Fibroblast of lung (primary cell): ENCODE measurements around the gene COL4A5. TPM values are rescaled to one million over a fixed set of nuclear protein-coding genes. Genes with fewer than 3 reads are reported as not detected.
"Not testable (repeated sequence)": the region's sequence is repeated elsewhere in the genome, so short reads cannot be mapped to it uniquely, and the experiment has no call there.

Experiments used
- DNase-seq, 2 donors: peaks; one replicate each; pipeline versions ENCODE4 v3.0.0 to v3.0.0-alpha.2; 2010; ENCODE audit warnings: low read depth in 2 of 2
- H2AFZ ChIP-seq: 2 replicates; pipeline ENCODE4 v1.5.1; 2012; ENCODE audit warnings: low read length, control low read depth, inconsistent platforms
- H3K27ac ChIP-seq: 2 replicates; pipeline ENCODE4 v1.5.1; 2011; ENCODE audit warnings: low read length, control low read depth; ENCODE audit not compliant: insufficient read depth
- H3K27me3 ChIP-seq: 2 replicates; pipeline ENCODE4 v1.5.1; 2011; ENCODE audit warnings: mild to moderate bottlenecking, low read length; ENCODE audit not compliant: control insufficient read depth, insufficient read depth
- H3K36me3 ChIP-seq: 2 replicates; pipeline ENCODE4 v1.5.1; 2011; ENCODE audit warnings: low read length; ENCODE audit not compliant: control insufficient read depth, insufficient read depth
- H3K4me1 ChIP-seq: 2 replicates; pipeline ENCODE4 v1.5.1; 2011; ENCODE audit warnings: low read length; ENCODE audit not compliant: control insufficient read depth, insufficient read depth; ENCODE audit errors: extremely low read depth
- H3K4me2 ChIP-seq: 2 replicates; pipeline ENCODE4 v1.5.1; 2011; ENCODE audit warnings: low read length, control low read depth; ENCODE audit not compliant: insufficient read depth; ENCODE audit errors: extremely low read depth
- H3K4me3 ChIP-seq, 4 experiments: fragments of 200-600 bp in 1 of 4; sonication (generic) in 1 of 4; replicated peaks in 1 of 4; 2 replicates each; pipeline ENCODE4 v1.5.1; 2011 to 2016; ENCODE audit warnings: low read length in 4 of 4, low read depth in 3 of 4, mild to moderate bottlenecking in 3 of 4, control low read depth in 2 of 4, inconsistent platforms in 1 of 4, mixed read lengths in 1 of 4; ENCODE audit not compliant: insufficient read depth in 1 of 4; ENCODE audit errors: control extremely low read depth in 1 of 4
- H3K79me2 ChIP-seq: 2 replicates; pipeline ENCODE4 v1.5.1; 2012; ENCODE audit warnings: mild to moderate bottlenecking, low read length, inconsistent platforms; ENCODE audit not compliant: control insufficient read depth, insufficient read depth
- H3K9ac ChIP-seq: 2 replicates; pipeline ENCODE4 v1.5.1; 2011; ENCODE audit warnings: mild to moderate bottlenecking, low read length, control low read depth; ENCODE audit not compliant: insufficient read depth
- H3K9me3 ChIP-seq: 2 replicates; pipeline ENCODE4 v1.5.1; 2012; ENCODE audit warnings: low read depth, low read length; ENCODE audit not compliant: control insufficient read depth, insufficient read depth
- H4K20me1 ChIP-seq: 2 replicates; pipeline ENCODE4 v1.5.1; 2011; ENCODE audit warnings: low read length; ENCODE audit not compliant: control insufficient read depth, insufficient read depth; ENCODE audit errors: extremely low read depth
- EZH2 ChIP-seq: IDR thresholded peaks from 2 replicates; pipeline ENCODE4 v1.5.1; 2012; ENCODE audit warnings: low read length, control low read depth, mild to moderate bottlenecking; ENCODE audit errors: missing control alignments
- polyA minus RNA-seq: library from RNA; depleted of rRNA, polyadenylated mRNA; stranded (reverse); fragments of >200 nt; gene quantifications from 2 replicates; pipeline ENCODE4 v1.2.3, GENCODE V29; 2011; ENCODE audit warnings: low replicate concordance
- polyA plus RNA-seq, 2 donors: library from polyadenylated mRNA; depleted of rRNA in 1 of 2; stranded (reverse) in 1 of 2; unstranded in 1 of 2; fragments of >200 nt; gene quantifications; 2 replicates each; pipeline ENCODE4 v1.2.1, GENCODE V29; 2011 to 2012; ENCODE audit warnings: missing spikeins in 1 of 2
- total RNA-seq: library from RNA; depleted of rRNA; stranded (reverse); fragments of >200 nt; gene quantifications from 2 replicates; pipeline ENCODE4 v1.2.1, GENCODE V29; 2014
- TF ChIP-seq, protein P1 (sequence below), 2 donors: IDR thresholded peaks in 1 of 2; conservative IDR thresholded peaks in 1 of 2; 1 replicate in 1 of 2; 2 replicates in 1 of 2; pipeline ENCODE4 v1.5.1; 2011 to 2012; ENCODE audit warnings: low read length in 2 of 2, control low read depth in 1 of 2, inconsistent platforms in 1 of 2, low read depth in 1 of 2, mild to moderate bottlenecking in 1 of 2

COL4A5 gene
- total RNA-seq (54.7 and 55.7 TPM in 2 replicates), polyA plus RNA-seq (4.9 and 16.3 TPM in 2 replicates), polyA minus RNA-seq (2.1 and 45.3 TPM in 2 replicates)
- 2.4 and 9.2 TPM in 2 replicates for polyA plus RNA-seq (2012)

DNA sequence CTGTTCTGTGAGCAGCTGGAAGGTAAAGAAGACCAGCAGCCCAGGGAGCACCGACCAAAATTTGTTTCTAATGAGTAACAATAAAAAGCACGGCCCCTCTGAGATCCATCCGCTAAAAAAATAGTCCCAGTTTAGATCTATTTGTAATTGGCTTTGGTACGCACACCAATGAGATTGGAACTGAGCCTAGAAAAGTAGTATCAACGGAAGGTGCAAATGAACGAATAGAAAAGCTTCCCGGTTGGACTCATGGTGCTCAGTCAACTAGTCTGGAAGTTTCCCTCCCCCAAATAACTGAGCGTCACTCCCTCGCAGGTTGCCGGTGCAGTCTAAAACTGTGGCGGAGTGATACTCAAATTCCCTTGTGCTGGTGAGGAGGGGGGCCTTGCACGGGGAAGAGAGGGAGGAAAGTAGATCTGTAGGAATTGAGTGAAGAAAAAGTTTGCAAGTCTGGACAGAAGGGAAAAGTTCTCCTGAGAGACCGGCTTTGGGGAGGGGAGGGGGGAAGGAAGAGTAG is at the start of gene COL4A5:
TSS of gene COL4A5 (plus strand) at position 413 of the 517 bp plus-strand sequence. CDS start 288 bp downstream, outside the sequence.
- H3K9ac ChIP-seq, result no peak within 1 kb of the TSS
- no peaks in the 10 kb centered on the region for H3K79me2 ChIP-seq
- no peaks in the 10 kb centered on the region for H3K4me1 ChIP-seq
- no peaks in the 10 kb centered on the region for H3K36me3 ChIP-seq
- peak within 1 kb of the TSS; percentile 43 for H3K27ac ChIP-seq
- TF ChIP-seq, protein P1, sequence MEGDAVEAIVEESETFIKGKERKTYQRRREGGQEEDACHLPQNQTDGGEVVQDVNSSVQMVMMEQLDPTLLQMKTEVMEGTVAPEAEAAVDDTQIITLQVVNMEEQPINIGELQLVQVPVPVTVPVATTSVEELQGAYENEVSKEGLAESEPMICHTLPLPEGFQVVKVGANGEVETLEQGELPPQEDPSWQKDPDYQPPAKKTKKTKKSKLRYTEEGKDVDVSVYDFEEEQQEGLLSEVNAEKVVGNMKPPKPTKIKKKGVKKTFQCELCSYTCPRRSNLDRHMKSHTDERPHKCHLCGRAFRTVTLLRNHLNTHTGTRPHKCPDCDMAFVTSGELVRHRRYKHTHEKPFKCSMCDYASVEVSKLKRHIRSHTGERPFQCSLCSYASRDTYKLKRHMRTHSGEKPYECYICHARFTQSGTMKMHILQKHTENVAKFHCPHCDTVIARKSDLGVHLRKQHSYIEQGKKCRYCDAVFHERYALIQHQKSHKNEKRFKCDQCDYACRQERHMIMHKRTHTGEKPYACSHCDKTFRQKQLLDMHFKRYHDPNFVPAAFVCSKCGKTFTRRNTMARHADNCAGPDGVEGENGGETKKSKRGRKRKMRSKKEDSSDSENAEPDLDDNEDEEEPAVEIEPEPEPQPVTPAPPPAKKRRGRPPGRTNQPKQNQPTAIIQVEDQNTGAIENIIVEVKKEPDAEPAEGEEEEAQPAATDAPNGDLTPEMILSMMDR (conservative IDR thresholded peaks at IDR 0.05 in 1 of 2, IDR thresholded peaks at IDR 0.05 in 1 of 2; ENCODE audit: low read depth in 1 of 2, low read length in 2 of 2), result no peak
- TF ChIP-seq EZH2, result no peak
- H3K4me3 ChIP-seq, result peak within 1 kb of the TSS; percentile 54 to 93 (median 66)
- H3K4me2 ChIP-seq, result peak within 1 kb of the TSS; percentile 85
- no peaks in the 10 kb centered on the region for H3K27me3 ChIP-seq
- no peaks in the 10 kb centered on the region for H4K20me1 ChIP-seq
- no peaks in the 10 kb centered on the region for H3K9me3 ChIP-seq
- peak; percentile 92 to 94 for DNase-seq
- peak within 1 kb of the TSS; percentile 64 for H2AFZ ChIP-seq

DNA sequence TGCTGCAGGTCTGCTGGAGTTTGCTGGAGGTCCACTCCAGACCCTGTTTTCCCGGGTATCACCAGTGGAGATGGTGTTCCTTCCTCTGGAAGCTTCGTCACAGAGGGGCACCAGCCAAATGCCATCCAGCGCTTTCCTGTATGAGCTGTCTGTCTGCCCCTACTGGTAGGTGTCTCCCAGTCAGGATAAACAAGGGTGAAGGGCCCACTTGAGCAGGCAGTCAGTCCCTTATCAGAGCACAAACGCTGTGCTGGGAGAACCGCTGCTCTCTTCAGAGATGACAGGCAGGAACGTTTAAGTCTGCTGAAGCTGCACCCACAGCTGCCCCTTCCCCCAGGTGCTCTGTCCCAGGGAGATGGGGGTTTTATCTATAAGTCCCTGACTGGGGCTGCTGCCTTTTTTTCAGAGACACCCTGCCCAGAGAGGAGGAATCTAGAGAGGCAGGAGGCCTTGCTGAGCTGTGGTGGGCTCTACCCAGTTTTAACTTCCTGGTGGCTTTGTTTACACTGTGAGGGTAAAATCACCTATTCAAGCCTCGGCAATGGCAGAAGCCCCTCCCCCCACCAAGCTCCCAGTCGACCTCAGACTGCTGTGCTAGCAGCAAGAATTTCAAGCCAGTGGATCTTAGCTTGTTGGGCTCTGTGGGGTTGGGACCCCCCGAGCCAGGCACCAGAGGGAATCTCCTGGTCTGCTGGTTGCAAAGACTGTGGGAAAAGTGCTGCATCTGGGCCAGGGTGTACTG is 48.5 kb upstream of the COL4A5 start:
- not testable (repeated sequence) for H3K27ac ChIP-seq, H3K4me1 ChIP-seq, H3K9me3 ChIP-seq, H3K4me3 ChIP-seq, H3K27me3 ChIP-seq, H3K79me2 ChIP-seq, H4K20me1 ChIP-seq, H3K36me3 ChIP-seq, H3K9ac ChIP-seq, H3K4me2 ChIP-seq, H2AFZ ChIP-seq, DNase-seq

DNA sequence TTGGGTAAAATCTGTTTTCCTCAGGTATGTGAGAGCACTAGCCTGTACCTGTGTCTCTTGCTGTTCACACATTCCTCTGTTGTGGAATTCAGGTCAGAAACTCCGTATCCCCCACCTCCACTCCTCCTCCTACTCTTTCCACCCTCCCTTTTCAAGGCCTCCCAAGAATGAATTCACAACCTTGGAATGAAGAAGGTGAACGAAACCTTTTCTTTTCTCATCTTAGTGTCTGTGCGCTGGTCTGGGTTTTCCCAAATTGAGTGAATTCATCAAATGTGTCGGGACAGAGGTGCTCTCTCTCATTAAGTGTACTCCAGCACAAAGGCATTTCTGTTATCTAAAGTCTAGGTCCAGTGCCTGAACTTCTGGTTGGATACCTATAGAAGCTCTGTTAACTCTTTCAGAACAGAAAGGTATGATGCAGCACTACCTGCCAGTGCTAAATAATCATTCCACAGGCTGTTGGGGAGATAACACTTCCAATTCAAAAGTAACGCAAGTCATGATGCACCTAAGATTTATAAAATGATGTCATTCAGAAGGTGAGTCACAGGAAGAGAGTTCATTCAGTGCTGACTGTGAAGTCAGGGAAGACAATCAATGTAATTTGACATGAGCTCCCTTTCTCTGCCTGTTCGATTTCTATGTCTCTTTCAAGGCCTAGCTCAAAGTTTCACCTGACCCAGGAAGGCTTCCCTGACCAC is 43.3 kb upstream of the COL4A5 start:
- no peak overlapping the region for H3K27ac ChIP-seq
- no peak overlapping the region for H2AFZ ChIP-seq
- H3K27me3 ChIP-seq, result no peaks in the 10 kb centered on the region
- no peaks in the 10 kb centered on the region for H3K4me1 ChIP-seq
- H3K9ac ChIP-seq, result no peak overlapping the region
- H3K4me2 ChIP-seq, result no peak overlapping the region
- TF ChIP-seq, protein P1 (conservative IDR thresholded peaks at IDR 0.05 in 1 of 2, IDR thresholded peaks at IDR 0.05 in 1 of 2; ENCODE audit: low read depth in 1 of 2, low read length in 2 of 2), result no peak
- TF ChIP-seq EZH2, result no peak
- H3K4me3 ChIP-seq, result no peak overlapping the region
- no peaks in the 10 kb centered on the region for H3K79me2 ChIP-seq
- no peaks in the 10 kb centered on the region for H4K20me1 ChIP-seq
- no peaks in the 10 kb centered on the region for H3K9me3 ChIP-seq
- peak in 1 of 2 donors; percentile 43 for DNase-seq
- no peaks in the 10 kb centered on the region for H3K36me3 ChIP-seq
